ENCODE data around the gene PPP1R8. TPM values are rescaled to one million over a fixed set of nuclear protein-coding genes. Genes with fewer than 3 reads are reported as not detected.
"Not testable (repeated sequence)": the region's sequence is repeated elsewhere in the genome, so short reads cannot be mapped to it uniquely, and the experiment has no call there.

The PPP1R8 gene
- polyA plus RNA-seq, 1 donor = 37.7 TPM

- not testable (repeated sequence) for H3K4me3 ChIP-seq (ENCODE audit: low read length); H3K36me3 ChIP-seq (ENCODE audit: control insufficient read depth, insufficient read depth, low read length); H3K27ac ChIP-seq (ENCODE audit: low read length); H3K9me3 ChIP-seq (ENCODE audit: control insufficient read depth, low read depth, low read length); DNase-seq; H3K4me1 ChIP-seq (ENCODE audit: control insufficient read depth, insufficient read depth, low read length)
- no CpG with 5 or more reads among the region's 7 CpGs for WGBS (ENCODE audit: insufficient coverage, low lambda C conversion rate)
- peaks cover 14% of the 10 kb centered on the region for H3K27me3 ChIP-seq (ENCODE audit: control insufficient read depth, insufficient read depth, low read length)
Observed at GRCh38 chr1:27871076-27871475, 40.5 kb downstream of the PPP1R8 start.

- WGBS (ENCODE audit: insufficient coverage, low lambda C conversion rate) = no CpG with 5 or more reads among the region's 53 CpGs
- H3K9me3 ChIP-seq (ENCODE audit: control insufficient read depth, low read depth, low read length) = no peaks in the 10 kb centered on the region
- H3K36me3 ChIP-seq (ENCODE audit: control insufficient read depth, insufficient read depth, low read length) = no peaks in the 10 kb centered on the region
- no peak within 1 kb of the TSS for H3K27ac ChIP-seq (ENCODE audit: low read length)
- DNase-seq = peak in 1 of 2 donors; percentile 29
- H3K4me1 ChIP-seq (ENCODE audit: control insufficient read depth, insufficient read depth, low read length) = peaks cover 5% of the 10 kb centered on the region
- H3K4me3 ChIP-seq (ENCODE audit: low read length) = peak within 1 kb of the TSS; percentile 64
- H3K27me3 ChIP-seq (ENCODE audit: control insufficient read depth, insufficient read depth, low read length) = peaks cover 14% of the 10 kb centered on the region
Observed at GRCh38 chr1:27872059-27872801, 41.6 kb downstream of the PPP1R8 start, which contains the start of gene THEMIS2. TSS of gene THEMIS2 (plus strand) at chr1:27872544. CDS start at chr1:27872572, 28 bp downstream.

GRCh38 chr1:27872802-27873551, 42.4 kb downstream of the PPP1R8 start:
- DNase-seq = no peak
- whole genome bisulfite sequencing (ENCODE audit: insufficient coverage, low lambda C conversion rate) = no CpG with 5 or more reads among the region's 38 CpGs
- H3K27me3 ChIP-seq (ENCODE audit: control insufficient read depth, insufficient read depth, low read length) = peaks cover 14% of the 10 kb centered on the region
- H3K27ac ChIP-seq (ENCODE audit: low read length) = no peak overlapping the region
- H3K36me3 ChIP-seq (ENCODE audit: control insufficient read depth, insufficient read depth, low read length) = no peaks in the 10 kb centered on the region
- H3K9me3 ChIP-seq (ENCODE audit: control insufficient read depth, low read depth, low read length) = no peaks in the 10 kb centered on the region
- H3K4me1 ChIP-seq (ENCODE audit: control insufficient read depth, insufficient read depth, low read length) = peaks cover 5% of the 10 kb centered on the region
- H3K4me3 ChIP-seq (ENCODE audit: low read length) = peak overlapping the region; percentile 64

- Histone ChIP-seq H3K4me3 (ENCODE audit: low read length) (peak overlapping the region; percentile 64), H3K4me1 (ENCODE audit: control insufficient read depth, insufficient read depth, low read length) (peaks cover 5% of the 10 kb centered on the region), H3K27ac (ENCODE audit: low read length) (no peak overlapping the region), H3K9me3 (ENCODE audit: control insufficient read depth, low read depth, low read length) (no peaks in the 10 kb centered on the region), H3K27me3 (ENCODE audit: control insufficient read depth, insufficient read depth, low read length) (peaks cover 14% of the 10 kb centered on the region), H3K36me3 (ENCODE audit: control insufficient read depth, insufficient read depth, low read length) (no peaks in the 10 kb centered on the region)
- DNase-seq = no peak
- no CpG with 5 or more reads among the region's 16 CpGs for WGBS (ENCODE audit: insufficient coverage, low lambda C conversion rate)
Observed at GRCh38 chr1:27873671-27874384, 43.2 kb downstream of the PPP1R8 start.

- Histone ChIP-seq H3K27ac (ENCODE audit: low read length) (no peak overlapping the region), H3K4me3 (ENCODE audit: low read length) (no peak overlapping the region), H3K9me3 (ENCODE audit: control insufficient read depth, low read depth, low read length) (no peaks in the 10 kb centered on the region), H3K4me1 (ENCODE audit: control insufficient read depth, insufficient read depth, low read length) (peaks cover 5% of the 10 kb centered on the region), H3K27me3 (ENCODE audit: control insufficient read depth, insufficient read depth, low read length) (peaks cover 14% of the 10 kb centered on the region), H3K36me3 (ENCODE audit: control insufficient read depth, insufficient read depth, low read length) (no peaks in the 10 kb centered on the region)
- DNase-seq = no peak
- 80% methylated on average over 1 of the region's 18 CpGs for WGBS (ENCODE audit: insufficient coverage, low lambda C conversion rate)
Observed at GRCh38 chr1:27876341-27877114, 45.9 kb downstream of the PPP1R8 start.

GRCh38 chr1:27877115-27877416, 46.5 kb downstream of the PPP1R8 start:
- no peak overlapping the region for H3K27ac ChIP-seq (ENCODE audit: low read length)
- H3K4me3 ChIP-seq (ENCODE audit: low read length) = no peak overlapping the region
- no peaks in the 10 kb centered on the region for H3K9me3 ChIP-seq (ENCODE audit: control insufficient read depth, low read depth, low read length)
- WGBS (ENCODE audit: insufficient coverage, low lambda C conversion rate) = no CpG with 5 or more reads among the region's 2 CpGs
- peaks cover 5% of the 10 kb centered on the region for H3K4me1 ChIP-seq (ENCODE audit: control insufficient read depth, insufficient read depth, low read length)
- H3K36me3 ChIP-seq (ENCODE audit: control insufficient read depth, insufficient read depth, low read length) = no peaks in the 10 kb centered on the region
- DNase-seq = no peak
- peaks cover 14% of the 10 kb centered on the region for H3K27me3 ChIP-seq (ENCODE audit: control insufficient read depth, insufficient read depth, low read length)

- Histone ChIP-seq H3K4me1 (ENCODE audit: control insufficient read depth, insufficient read depth, low read length) (no peaks in the 10 kb centered on the region), H3K4me3 (ENCODE audit: low read length) (no peak overlapping the region), H3K9me3 (ENCODE audit: control insufficient read depth, low read depth, low read length) (no peaks in the 10 kb centered on the region), H3K27ac (ENCODE audit: low read length) (no peak overlapping the region), H3K27me3 (ENCODE audit: control insufficient read depth, insufficient read depth, low read length) (peaks cover 7% of the 10 kb centered on the region), H3K36me3 (ENCODE audit: control insufficient read depth, insufficient read depth, low read length) (no peaks in the 10 kb centered on the region)
- WGBS (ENCODE audit: insufficient coverage, low lambda C conversion rate) = no CpG with 5 or more reads among the region's 4 CpGs
- no peak for DNase-seq
Observed at GRCh38 chr1:27878039-27878438, 47.5 kb downstream of the PPP1R8 start.

GRCh38 chr1:27878787-27879335, 48.3 kb downstream of the PPP1R8 start:
- no peaks in the 10 kb centered on the region for H3K36me3 ChIP-seq (ENCODE audit: control insufficient read depth, insufficient read depth, low read length)
- H3K4me3 ChIP-seq (ENCODE audit: low read length) = no peak overlapping the region
- no peak for DNase-seq
- H3K27me3 ChIP-seq (ENCODE audit: control insufficient read depth, insufficient read depth, low read length) = no peaks in the 10 kb centered on the region
- WGBS (ENCODE audit: insufficient coverage, low lambda C conversion rate) = no CpG with 5 or more reads among the region's 8 CpGs
- no peaks in the 10 kb centered on the region for H3K4me1 ChIP-seq (ENCODE audit: control insufficient read depth, insufficient read depth, low read length)
- no peaks in the 10 kb centered on the region for H3K9me3 ChIP-seq (ENCODE audit: control insufficient read depth, low read depth, low read length)
- H3K27ac ChIP-seq (ENCODE audit: low read length) = no peak overlapping the region

- Histone ChIP-seq H3K36me3 (ENCODE audit: control insufficient read depth, insufficient read depth, low read length) (no peaks in the 10 kb centered on the region), H3K9me3 (ENCODE audit: control insufficient read depth, low read depth, low read length) (no peaks in the 10 kb centered on the region), H3K4me1 (ENCODE audit: control insufficient read depth, insufficient read depth, low read length) (no peaks in the 10 kb centered on the region), H3K4me3 (ENCODE audit: low read length) (no peak overlapping the region), H3K27ac (ENCODE audit: low read length) (no peak overlapping the region), H3K27me3 (ENCODE audit: control insufficient read depth, insufficient read depth, low read length) (no peaks in the 10 kb centered on the region)
- no peak for DNase-seq
- no CpG with 5 or more reads among the region's 10 CpGs for WGBS (ENCODE audit: insufficient coverage, low lambda C conversion rate)
Observed at GRCh38 chr1:27879374-27880082, 48.9 kb downstream of the PPP1R8 start.
